SW480 (cell line): ENCODE measurements around the gene PFKP.
"Not testable (repeated sequence)": the region's sequence is repeated elsewhere in the genome, so short reads cannot be mapped to it uniquely, and the experiment has no call there.

Experiments used
- DNase-seq: peaks from one replicate; pipeline ENCODE4 v3.0.0-alpha.2; 2016; ENCODE audit warnings: low spot score

PFKP gene

GRCh38 chr10:3159152-3159551 is 91.8 kb downstream of the PFKP start:
- DNase-seq: no peak

DNA sequence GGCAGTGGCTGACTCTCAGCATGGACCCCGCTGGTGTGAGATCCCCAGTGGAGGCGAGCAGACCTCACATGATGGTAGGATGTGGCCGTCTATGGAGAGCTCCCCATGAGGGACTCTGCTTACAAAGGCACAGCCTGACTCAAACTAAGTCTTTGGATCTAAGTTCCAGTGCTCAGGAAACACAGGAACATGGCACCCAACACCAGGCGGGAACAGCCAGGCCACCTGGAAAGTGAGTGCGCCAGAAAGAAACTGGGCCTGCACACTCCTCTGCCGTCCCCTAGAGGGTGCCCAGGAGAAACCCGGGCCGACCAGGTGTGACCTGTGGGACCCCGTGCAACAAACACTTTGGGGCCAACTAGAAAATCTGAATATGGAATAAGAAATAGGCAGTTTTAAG is 95.2 kb downstream of the PFKP start:
- no peak for DNase-seq

GRCh38 chr10:3163879-3164278 is 96.5 kb downstream of the PFKP start:
- DNase-seq: no peak

GRCh38 chr10:3165196-3165595 is 97.8 kb downstream of the PFKP start:
- DNase-seq: no peak

DNA sequence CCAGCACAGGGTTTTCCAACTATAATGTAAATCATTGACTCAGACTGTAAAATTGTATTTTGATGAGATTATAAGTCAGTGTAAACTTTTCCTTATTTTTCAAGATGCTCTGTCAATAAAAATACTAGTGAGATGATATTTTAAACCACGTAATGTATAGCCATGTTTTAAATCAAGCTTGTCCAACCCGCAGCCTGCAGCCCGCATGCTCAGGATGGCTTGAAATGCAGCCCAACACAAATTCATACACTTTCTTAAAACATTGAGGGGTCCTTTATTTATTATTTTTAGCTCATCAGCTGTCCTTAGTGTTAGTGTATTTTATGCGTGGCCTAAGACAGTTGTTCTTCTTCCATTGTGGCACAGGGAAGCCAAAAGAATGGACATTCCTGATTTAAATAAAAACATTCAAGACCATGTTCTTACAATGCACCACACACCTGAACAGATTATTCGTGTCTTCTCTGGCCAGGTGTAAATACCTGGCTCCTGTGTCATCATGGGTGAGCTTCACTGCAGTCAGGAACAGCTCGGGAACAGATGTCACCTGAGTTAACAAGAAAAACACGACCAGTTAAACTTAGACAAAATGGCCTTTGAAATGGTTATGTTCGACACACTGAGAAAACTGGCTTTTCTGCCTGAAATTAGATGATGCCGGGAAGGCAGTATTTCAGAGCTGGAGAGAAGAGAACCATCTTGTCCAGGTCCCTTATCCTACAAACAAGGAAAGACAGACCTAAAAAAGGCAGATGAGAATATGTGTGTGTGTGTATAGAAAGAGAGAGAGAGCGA is 99.3 kb downstream of the PFKP start:
- no peak for DNase-seq

GRCh38 chr10:3167611-3168330 is 100.4 kb downstream of the PFKP start:
- DNase-seq: no peak

DNA sequence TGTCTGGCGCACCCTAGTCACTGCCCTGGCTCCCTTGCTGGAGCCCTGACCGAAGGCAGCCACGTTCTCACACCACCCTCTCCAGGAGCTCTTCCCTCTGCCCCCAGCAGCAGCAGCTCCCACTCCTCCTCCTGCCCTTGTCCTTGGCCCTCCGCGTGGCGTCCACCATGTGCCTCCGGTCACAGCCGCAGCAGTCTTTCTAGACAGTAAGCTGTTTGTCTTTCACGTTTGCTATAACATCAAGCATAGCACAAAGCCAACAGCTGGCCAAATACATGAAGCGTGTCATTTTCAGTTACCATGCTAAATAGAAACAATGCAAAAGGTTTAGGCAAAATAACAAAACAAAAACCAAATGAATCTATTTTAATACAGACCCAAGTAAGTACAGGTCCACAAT is 101.9 kb downstream of the PFKP start:
- no peak for DNase-seq

GRCh38 chr10:3169673-3170072 is 102.3 kb downstream of the PFKP start:
- no peak for DNase-seq

DNA sequence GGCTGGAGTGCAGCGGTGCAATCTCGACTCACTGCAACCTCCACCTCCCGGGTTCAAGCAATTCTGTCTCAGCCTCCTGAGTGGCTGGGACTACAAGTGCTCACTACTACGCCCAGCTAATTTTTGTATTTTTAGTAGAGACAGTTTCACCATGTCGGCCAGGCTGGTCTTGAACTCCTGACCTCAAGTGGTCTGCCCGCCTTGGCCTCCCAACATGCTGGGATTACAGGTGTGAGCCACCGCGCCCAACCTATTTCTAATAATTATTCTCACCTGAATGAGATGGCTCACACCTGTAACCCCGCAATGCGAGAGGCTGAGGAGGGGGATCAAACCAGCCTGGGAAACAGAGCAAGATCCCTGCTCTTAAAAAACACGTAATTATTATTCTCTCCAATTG is 104.1 kb downstream of the PFKP start:
- DNase-seq: not testable (repeated sequence)

DNA sequence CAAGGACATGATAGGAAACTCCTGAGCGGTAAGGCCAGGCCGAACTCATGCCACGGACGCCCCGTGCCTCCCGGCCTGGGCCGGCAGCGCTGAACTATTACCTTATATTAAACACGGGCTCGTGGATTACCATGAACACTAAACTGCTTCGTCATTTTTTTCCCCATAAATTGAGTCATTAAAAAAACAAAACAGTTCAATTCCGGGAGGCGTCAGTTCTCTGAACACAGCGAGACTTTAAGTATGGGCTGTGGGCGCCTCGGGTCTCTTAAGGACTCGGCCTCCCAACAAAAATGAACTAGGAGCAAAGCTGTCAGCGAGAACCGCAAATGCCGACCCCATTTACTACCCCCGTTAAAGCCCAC is 104.7 kb downstream of the PFKP start:
- peak; percentile 21 for DNase-seq

- peak; percentile 98 for DNase-seq
Measured at GRCh38 chr10:3172446-3173170, 105.3 kb downstream of the PFKP start, which contains the start of gene PITRM1. PITRM1 (minus strand) TSS chr10:3172782; CDS start chr10:3172772, 10 bp downstream.

- peak; percentile 94 for DNase-seq
Measured at GRCh38 chr10:3173171-3173878, 106.0 kb downstream of the PFKP start.

DNA sequence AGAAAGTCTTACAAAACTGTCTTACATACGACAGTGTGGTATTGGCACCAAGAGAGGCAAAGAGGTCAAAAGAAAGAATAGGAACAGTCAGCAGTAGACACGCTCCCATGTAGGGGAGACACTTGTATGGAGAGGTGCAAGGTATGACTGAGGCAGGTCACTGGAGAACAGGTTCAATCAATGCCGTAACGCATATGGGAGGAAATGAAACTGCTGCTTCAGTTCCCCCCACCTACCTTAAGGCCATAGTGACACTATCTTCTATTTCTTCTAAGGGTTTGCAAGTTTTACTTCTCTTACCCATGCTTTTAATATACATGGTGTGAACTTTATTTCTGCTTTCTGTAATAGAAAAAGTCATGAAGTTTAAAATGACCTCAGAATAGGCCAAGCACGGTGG is 110.7 kb downstream of the PFKP start:
- no peak for DNase-seq

DNA sequence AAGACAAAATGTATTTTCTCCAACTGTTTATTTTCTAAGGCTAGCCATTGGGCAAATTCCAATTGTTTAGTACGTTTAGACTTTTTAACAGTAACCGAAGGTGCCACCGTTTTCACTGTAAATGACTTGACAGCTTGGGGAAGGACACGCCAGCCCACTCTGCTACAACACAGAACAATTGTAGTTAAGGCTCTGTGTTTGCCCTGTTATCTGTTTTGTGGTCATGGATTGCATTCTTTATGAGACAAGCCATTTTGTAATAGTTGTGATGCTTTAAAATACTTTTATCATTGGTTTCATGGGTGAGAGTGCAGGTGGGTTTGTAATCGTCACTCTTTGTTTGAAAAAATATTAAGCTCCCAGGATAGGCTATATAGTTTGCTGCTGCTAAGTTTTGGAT is 111.8 kb downstream of the PFKP start:
- no peak for DNase-seq

- no peak for DNase-seq
Measured at GRCh38 chr10:3180355-3181025, 113.1 kb downstream of the PFKP start.

- DNase-seq: no peak
Measured at GRCh38 chr10:3185386-3185785, 118.0 kb downstream of the PFKP start.

DNA sequence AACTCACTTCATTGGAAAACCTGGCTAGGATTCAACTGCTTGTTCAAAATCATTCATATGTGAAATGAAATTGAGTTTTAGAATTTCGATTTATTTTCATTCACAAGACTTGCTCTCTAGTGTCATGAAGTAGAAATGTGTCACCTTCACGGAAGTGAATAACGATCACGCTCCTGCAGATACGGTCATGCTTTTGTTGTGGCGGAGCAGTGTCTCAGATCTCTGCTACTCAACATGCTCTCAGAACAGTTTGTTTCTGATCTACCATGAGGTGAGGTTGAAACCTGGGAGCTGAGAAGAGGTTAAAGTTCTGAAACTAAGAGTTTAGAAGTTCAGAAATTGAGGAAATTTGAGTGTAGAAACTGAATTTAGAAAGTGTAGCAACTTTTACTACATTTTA is 119.0 kb downstream of the PFKP start:
- DNase-seq: no peak
